B cell (primary cell): ENCODE measurements around the gene DOCK1. TPM values are rescaled to one million over a fixed set of nuclear protein-coding genes. Genes with fewer than 3 reads are reported as not detected.

ENCODE experiments used
- ATAC-seq: fragments of 200-7000 bp; cut with Tn5 transposase; one replicate; pipeline ENCODE4 v1.10.0; 2021; ENCODE audit warnings: low read depth, mild to moderate bottlenecking, moderate number of reproducible peaks, moderate library complexity
- CTCF ChIA-PET: fragments of 350-600 bp; sonication (Branson Sonifier 250); formaldehyde crosslinking; loops from one replicate; lab custom pipeline; 2021; ENCODE audit warnings: antibody characterized with exemption, inconsistent platforms; lab: Charles Lee
- POLR2A ChIA-PET: fragments of 350-600 bp; sonication (Branson Sonifier 250); formaldehyde crosslinking; loops from one replicate; lab custom pipeline; 2021; ENCODE audit warnings: antibody characterized with exemption; lab: Charles Lee
- DNase-seq: peaks from one replicate; pipeline ENCODE4 v3.0.0; 2013
- H2AFZ ChIP-seq: 2 replicates; pipeline ENCODE4 v1.6.1; 2012; ENCODE audit warnings: mild to moderate bottlenecking, low read depth, low read length; ENCODE audit not compliant: insufficient read depth, poor library complexity, severe bottlenecking
- H3K27ac ChIP-seq, 2 donors: 1 replicate in 1 of 2; 2 replicates in 1 of 2; pipeline ENCODE4 v1.5.1; 2012 to 2013; ENCODE audit warnings: low read length in 2 of 2, mild to moderate bottlenecking in 2 of 2, moderate library complexity in 1 of 2
- H3K27me3 ChIP-seq, 4 experiments: fragments of 200-600 bp in 1 of 4; sonication (generic) in 1 of 4; replicated peaks in 1 of 4; 1 replicate in 2 of 4; 2 replicates in 2 of 4; pipeline versions ENCODE4 v1.6.1 to v1.7.0; 2013 to 2016; ENCODE audit warnings: low read length in 3 of 4, mild to moderate bottlenecking in 2 of 4, mixed read lengths in 1 of 4, moderate library complexity in 1 of 4; ENCODE audit not compliant: insufficient read depth in 4 of 4, control insufficient read depth in 3 of 4; ENCODE audit errors: control extremely low read depth in 1 of 4
- H3K36me3 ChIP-seq, 2 experiments: replicated peaks in 1 of 2; 1 replicate in 1 of 2; 2 replicates in 1 of 2; pipeline versions ENCODE4 v1.6.1 to v1.7.1; 2013; ENCODE audit warnings: low read length in 1 of 2; ENCODE audit not compliant: insufficient read depth in 2 of 2, control insufficient read depth in 1 of 2; ENCODE audit errors: control extremely low read depth in 1 of 2, extremely low read depth in 1 of 2
- H3K4me1 ChIP-seq, 2 donors: fragments of 200-600 bp in 1 of 2; sonication (generic) in 1 of 2; 1 replicate in 1 of 2; 2 replicates in 1 of 2; pipeline versions ENCODE4 v1.5.1 to v1.6.1; 2013 to 2017; ENCODE audit warnings: low read length in 2 of 2; ENCODE audit not compliant: control insufficient read depth in 2 of 2, insufficient read depth in 2 of 2
- H3K4me2 ChIP-seq: replicated peaks from 2 replicates; pipeline ENCODE3; 2012; ENCODE audit warnings: mild to moderate bottlenecking, low read depth, low read length; ENCODE audit not compliant: poor library complexity, severe bottlenecking
- H3K4me3 ChIP-seq, 5 experiments: fragments of 200-600 bp in 1 of 5; sonication (generic) in 1 of 5; 1 replicate in 3 of 5; 2 replicates in 2 of 5; pipeline versions ENCODE4 v1.5.1 to v1.7.0; 2011 to 2016; ENCODE audit warnings: low read length in 4 of 5, mild to moderate bottlenecking in 4 of 5, low read depth in 2 of 5, control low read depth in 1 of 5, moderate library complexity in 1 of 5; ENCODE audit not compliant: insufficient read depth in 1 of 5; ENCODE audit errors: control extremely low read depth in 1 of 5, extremely low read depth in 1 of 5
- H3K79me2 ChIP-seq: fragments of 200-600 bp; sonication (generic); one replicate; pipeline ENCODE4 v1.6.0; 2016; ENCODE audit warnings: low read length; ENCODE audit not compliant: control insufficient read depth, insufficient read depth
- H3K9ac ChIP-seq: fragments of 200-600 bp; sonication (generic); 2 replicates; pipeline ENCODE4 v1.6.1; 2017; ENCODE audit warnings: mild to moderate bottlenecking, low read length, moderate library complexity
- H3K9me3 ChIP-seq, 3 donors: one replicate each; pipeline versions ENCODE4 v1.6.1 to v1.7.1; 2013; ENCODE audit warnings: low read length in 2 of 3; ENCODE audit not compliant: control insufficient read depth in 2 of 3, insufficient read depth in 1 of 3; ENCODE audit errors: control extremely low read depth in 1 of 3
- H4K20me1 ChIP-seq: 2 replicates; pipeline ENCODE4 v1.6.0; 2012; ENCODE audit warnings: mild to moderate bottlenecking, low read length; ENCODE audit not compliant: insufficient read depth, control insufficient read depth, poor library complexity, severe bottlenecking
- H3K27ac Mint-ChIP-seq: one replicate; pipeline ENCODE4 v1.8.0; 2021; ENCODE audit warnings: mixed read lengths
- H3K27me3 Mint-ChIP-seq: one replicate; pipeline ENCODE4 v1.8.0; 2021; ENCODE audit warnings: mixed read lengths
- H3K4me1 Mint-ChIP-seq: one replicate; pipeline ENCODE4 v1.8.0; 2021; ENCODE audit warnings: mixed read lengths
- H3K4me3 Mint-ChIP-seq: one replicate; pipeline ENCODE4 v1.8.0; 2021; ENCODE audit warnings: mixed read lengths
- H3K9me3 Mint-ChIP-seq: one replicate; pipeline ENCODE4 v1.8.0; 2022; ENCODE audit warnings: mixed read lengths; ENCODE audit not compliant: insufficient read depth
- EZH2 ChIP-seq: IDR thresholded peaks from 2 replicates; pipeline ENCODE4 v1.6.1; 2012; ENCODE audit warnings: borderline replicate concordance, low read depth, mild to moderate bottlenecking, moderate library complexity, low read length; ENCODE audit not compliant: insufficient read depth, poor library complexity, severe bottlenecking
- WGBS: methylation state at CpG from one replicate; pipeline ENCODE4 v1.1.5; 2013; ENCODE audit warnings: missing lambda C conversion rate; ENCODE audit not compliant: insufficient coverage; 5-methylcytosine and 5-hydroxymethylcytosine counted together
- intact Hi-C: fragments of 100-400 bp; cut with micrococcal nuclease; formaldehyde crosslinking; loops from one replicate; pipeline ENCODE4 v1.10.0; 2022
- polyA plus RNA-seq: library from polyadenylated mRNA; depleted of rRNA; stranded (reverse); fragments of >200 nt; gene quantifications from 2 replicates; pipeline ENCODE4 v1.2.3, GENCODE V29; 2012
- total RNA-seq, 2 donors: library from RNA; stranded (reverse); fragments of 120-200 nt in 1 of 2; gene quantifications; 1 replicate in 1 of 2; 2 replicates in 1 of 2; pipeline versions ENCODE4 v1.2.3 to v1.2.4, GENCODE V29; 2013 to 2022
- TF ChIP-seq, protein P1 (sequence below): fragments of 200-600 bp; IDR thresholded peaks from one replicate; pipeline ENCODE4 v1.8.0; 2022; ENCODE audit warnings: antibody characterized with exemption, mild to moderate bottlenecking

The DOCK1 gene
- total and polyA plus RNA-seq, 2 donors (not counting 1 experiment from before 2014, with no cell fraction given) = not detected

GRCh38 chr10:127313996-127314700, 408.9 kb downstream of the DOCK1 start:
- WGBS = 91% methylated on average over 7 of the region's 7 CpGs

GRCh38 chr10:127314797-127315196, 409.6 kb downstream of the DOCK1 start:
- DNase-seq = no peak
- POLR2A ChIA-PET = no interaction called here

More at GRCh38 chr10:127313996-127314700, 408.9 kb downstream of the DOCK1 start:
- no peak overlapping the region for H3K27ac Mint-ChIP-seq
- H3K36me3 ChIP-seq = no peaks in the 10 kb centered on the region
- no peak overlapping the region for H3K4me3 ChIP-seq
- H3K4me3 Mint-ChIP-seq = no peak overlapping the region
- H4K20me1 ChIP-seq = no peaks in the 10 kb centered on the region
- no peaks in the 10 kb centered on the region for H3K9me3 Mint-ChIP-seq
- no peak overlapping the region for H2AFZ ChIP-seq
- ATAC-seq (no peak), DNase-seq (no peak)
- H3K4me1 Mint-ChIP-seq = no peaks in the 10 kb centered on the region
- intact Hi-C loops = no loop called here
- no peaks in the 10 kb centered on the region for H3K4me1 ChIP-seq
- CTCF ChIA-PET = no interaction called here
- TF ChIP-seq, protein P1, sequence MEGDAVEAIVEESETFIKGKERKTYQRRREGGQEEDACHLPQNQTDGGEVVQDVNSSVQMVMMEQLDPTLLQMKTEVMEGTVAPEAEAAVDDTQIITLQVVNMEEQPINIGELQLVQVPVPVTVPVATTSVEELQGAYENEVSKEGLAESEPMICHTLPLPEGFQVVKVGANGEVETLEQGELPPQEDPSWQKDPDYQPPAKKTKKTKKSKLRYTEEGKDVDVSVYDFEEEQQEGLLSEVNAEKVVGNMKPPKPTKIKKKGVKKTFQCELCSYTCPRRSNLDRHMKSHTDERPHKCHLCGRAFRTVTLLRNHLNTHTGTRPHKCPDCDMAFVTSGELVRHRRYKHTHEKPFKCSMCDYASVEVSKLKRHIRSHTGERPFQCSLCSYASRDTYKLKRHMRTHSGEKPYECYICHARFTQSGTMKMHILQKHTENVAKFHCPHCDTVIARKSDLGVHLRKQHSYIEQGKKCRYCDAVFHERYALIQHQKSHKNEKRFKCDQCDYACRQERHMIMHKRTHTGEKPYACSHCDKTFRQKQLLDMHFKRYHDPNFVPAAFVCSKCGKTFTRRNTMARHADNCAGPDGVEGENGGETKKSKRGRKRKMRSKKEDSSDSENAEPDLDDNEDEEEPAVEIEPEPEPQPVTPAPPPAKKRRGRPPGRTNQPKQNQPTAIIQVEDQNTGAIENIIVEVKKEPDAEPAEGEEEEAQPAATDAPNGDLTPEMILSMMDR = no peak
- TF ChIP-seq EZH2 = no peak
- no peaks in the 10 kb centered on the region for H3K9me3 ChIP-seq
- no peaks in the 10 kb centered on the region for H3K79me2 ChIP-seq
- no peaks in the 10 kb centered on the region for H3K27me3 ChIP-seq
- H3K27ac ChIP-seq = no peak overlapping the region
- H3K4me2 ChIP-seq = no peak overlapping the region
- POLR2A ChIA-PET = no interaction called here
- H3K9ac ChIP-seq = no peak overlapping the region
- no peaks in the 10 kb centered on the region for H3K27me3 Mint-ChIP-seq

More at GRCh38 chr10:127314797-127315196, 409.6 kb downstream of the DOCK1 start:
- Histone ChIP-seq H3K27me3 (no peaks in the 10 kb centered on the region), H3K27ac (no peak overlapping the region), H3K4me3 (no peak overlapping the region), H3K4me2 (no peak overlapping the region), H3K9ac (no peak overlapping the region), H2AFZ (no peak overlapping the region), H4K20me1 (no peaks in the 10 kb centered on the region), H3K79me2 (no peaks in the 10 kb centered on the region), H3K36me3 (no peaks in the 10 kb centered on the region), H3K9me3 (peaks cover 0 to 3% (median 0%) of the 10 kb centered on the region in 3 donors), H3K4me1 (no peaks in the 10 kb centered on the region)
- H3K27ac Mint-ChIP-seq = no peak overlapping the region
- CTCF ChIA-PET = no interaction called here
- H3K27me3 Mint-ChIP-seq = no peaks in the 10 kb centered on the region
- H3K9me3 Mint-ChIP-seq = no peaks in the 10 kb centered on the region
- H3K4me1 Mint-ChIP-seq = no peaks in the 10 kb centered on the region
- 70% methylated on average over 3 of the region's 6 CpGs for WGBS
- TF ChIP-seq EZH2 = no peak
- TF ChIP-seq, protein P1 = no peak
- ATAC-seq = no peak
- intact Hi-C loops = no loop called here
- no peak overlapping the region for H3K4me3 Mint-ChIP-seq
